Stimulated activated naive CD8-positive, alpha-beta T cell treated with anti-CD3 and anti-CD28 coated beads, Interleukin-15, Interleukin-2, amounts not matched to agents 100 ng/mL and 50 ng/mL, for 24 hours (primary cell): ENCODE results near the gene TLCD4.
"Not testable (repeated sequence)": the region's sequence is repeated elsewhere in the genome, so short reads cannot be mapped to it uniquely, and the experiment has no call there.

Experiments
- H3K27ac Mint-ChIP-seq: one replicate; pipeline ENCODE4 v1.8.0; 2021; ENCODE audit warnings: mild to moderate bottlenecking, mixed read lengths
- H3K27me3 Mint-ChIP-seq: one replicate; pipeline ENCODE4 v1.8.0; 2021; ENCODE audit warnings: mixed read lengths
- H3K36me3 Mint-ChIP-seq: one replicate; pipeline ENCODE4 v1.8.0; 2021; ENCODE audit warnings: low read depth, mixed read lengths
- H3K4me1 Mint-ChIP-seq: one replicate; pipeline ENCODE4 v1.8.0; 2021; ENCODE audit warnings: low read depth, mixed read lengths
- H3K4me3 Mint-ChIP-seq: one replicate; pipeline ENCODE4 v1.8.0; 2021; ENCODE audit warnings: mild to moderate bottlenecking, mixed read lengths
- H3K9me3 Mint-ChIP-seq: one replicate; pipeline ENCODE4 v1.8.0; 2021; ENCODE audit warnings: mixed read lengths

TLCD4 gene

GRCh38 chr1:95086949-95087533 lies 30.1 kb upstream of the TLCD4 start:
- H3K27me3 Mint-ChIP-seq = peaks cover 15% of the 10 kb centered on the region
- no peaks in the 10 kb centered on the region for H3K9me3 Mint-ChIP-seq
- H3K4me1 Mint-ChIP-seq = no peaks in the 10 kb centered on the region
- no peaks in the 10 kb centered on the region for H3K36me3 Mint-ChIP-seq
- no peak overlapping the region for H3K27ac Mint-ChIP-seq
- H3K4me3 Mint-ChIP-seq = no peak overlapping the region

- Mint-ChIP-seq H3K27me3 (peaks cover 15% of the 10 kb centered on the region), H3K9me3 (no peaks in the 10 kb centered on the region), H3K27ac (no peak overlapping the region), H3K4me1 (no peaks in the 10 kb centered on the region), H3K4me3 (no peak overlapping the region), H3K36me3 (no peaks in the 10 kb centered on the region)
These were observed 28.9 kb upstream of the TLCD4 start for GRCh38 chr1:95088303-95088702.

GRCh38 chr1:95089650-95090287 lies 27.4 kb upstream of the TLCD4 start:
- Mint-ChIP-seq H3K36me3 (no peaks in the 10 kb centered on the region), H3K4me3 (no peak overlapping the region), H3K27ac (no peak overlapping the region), H3K27me3 (peaks cover 15% of the 10 kb centered on the region), H3K9me3 (no peaks in the 10 kb centered on the region), H3K4me1 (no peaks in the 10 kb centered on the region)

GRCh38 chr1:95091290-95091689 lies 25.9 kb upstream of the TLCD4 start:
- H3K27me3 Mint-ChIP-seq, H3K4me3 Mint-ChIP-seq, H3K4me1 Mint-ChIP-seq, H3K36me3 Mint-ChIP-seq, H3K27ac Mint-ChIP-seq, H3K9me3 Mint-ChIP-seq: not testable (repeated sequence)

GRCh38 chr1:95092891-95093290 lies 24.3 kb upstream of the TLCD4 start:
- H3K27me3 Mint-ChIP-seq = peaks cover 10% of the 10 kb centered on the region
- not testable (repeated sequence) for H3K27ac Mint-ChIP-seq, H3K9me3 Mint-ChIP-seq, H3K4me3 Mint-ChIP-seq, H3K4me1 Mint-ChIP-seq, H3K36me3 Mint-ChIP-seq

GRCh38 chr1:95093296-95093695 lies 23.9 kb upstream of the TLCD4 start:
- Mint-ChIP-seq H3K27me3 (peaks cover 10% of the 10 kb centered on the region), H3K4me1 (no peaks in the 10 kb centered on the region), H3K36me3 (no peaks in the 10 kb centered on the region), H3K4me3 (no peak overlapping the region), H3K27ac (no peak overlapping the region), H3K9me3 (no peaks in the 10 kb centered on the region)

GRCh38 chr1:95094923-95095322 lies 22.2 kb upstream of the TLCD4 start:
- no peak overlapping the region for H3K4me3 Mint-ChIP-seq
- no peaks in the 10 kb centered on the region for H3K9me3 Mint-ChIP-seq
- H3K36me3 Mint-ChIP-seq = no peaks in the 10 kb centered on the region
- H3K4me1 Mint-ChIP-seq = no peaks in the 10 kb centered on the region
- peaks cover 7% of the 10 kb centered on the region for H3K27me3 Mint-ChIP-seq
- H3K27ac Mint-ChIP-seq = no peak overlapping the region

GRCh38 chr1:95095833-95096217 lies 21.3 kb upstream of the TLCD4 start:
- no peaks in the 10 kb centered on the region for H3K9me3 Mint-ChIP-seq
- no peaks in the 10 kb centered on the region for H3K4me1 Mint-ChIP-seq
- no peak overlapping the region for H3K27ac Mint-ChIP-seq
- H3K27me3 Mint-ChIP-seq = peaks cover 7% of the 10 kb centered on the region
- no peaks in the 10 kb centered on the region for H3K36me3 Mint-ChIP-seq
- H3K4me3 Mint-ChIP-seq = no peak overlapping the region

- H3K9me3 Mint-ChIP-seq = no peaks in the 10 kb centered on the region
- no peaks in the 10 kb centered on the region for H3K36me3 Mint-ChIP-seq
- H3K4me1 Mint-ChIP-seq = no peaks in the 10 kb centered on the region
- H3K4me3 Mint-ChIP-seq = no peak overlapping the region
- H3K27me3 Mint-ChIP-seq = peaks cover 7% of the 10 kb centered on the region
- no peak overlapping the region for H3K27ac Mint-ChIP-seq
These were observed 20.8 kb upstream of the TLCD4 start for GRCh38 chr1:95096218-95096841.

- no peaks in the 10 kb centered on the region for H3K36me3 Mint-ChIP-seq
- H3K27me3 Mint-ChIP-seq = peaks cover 7% of the 10 kb centered on the region
- no peaks in the 10 kb centered on the region for H3K4me1 Mint-ChIP-seq
- H3K4me3 Mint-ChIP-seq = no peak overlapping the region
- no peak overlapping the region for H3K27ac Mint-ChIP-seq
- no peaks in the 10 kb centered on the region for H3K9me3 Mint-ChIP-seq
These were observed 19.7 kb upstream of the TLCD4 start for GRCh38 chr1:95097426-95097825.

GRCh38 chr1:95098196-95098595 lies 19.0 kb upstream of the TLCD4 start:
- Mint-ChIP-seq H3K27ac (no peak overlapping the region), H3K9me3 (no peaks in the 10 kb centered on the region), H3K27me3 (peaks cover 7% of the 10 kb centered on the region), H3K4me1 (no peaks in the 10 kb centered on the region), H3K4me3 (no peak overlapping the region), H3K36me3 (no peaks in the 10 kb centered on the region)

- Mint-ChIP-seq H3K27ac (no peak overlapping the region), H3K4me3 (no peak overlapping the region), H3K4me1 (no peaks in the 10 kb centered on the region)
These were observed 8.4 kb upstream of the TLCD4 start for GRCh38 chr1:95108792-95109191.

GRCh38 chr1:95111014-95111413 lies 6.1 kb upstream of the TLCD4 start:
- Mint-ChIP-seq H3K4me1 (no peaks in the 10 kb centered on the region), H3K36me3 (no peaks in the 10 kb centered on the region), H3K27me3 (peaks cover 32% of the 10 kb centered on the region), H3K4me3 (no peak overlapping the region), H3K9me3 (no peaks in the 10 kb centered on the region), H3K27ac (no peak overlapping the region)

More at GRCh38 chr1:95108792-95109191, 8.4 kb upstream of the TLCD4 start:
- H3K36me3 Mint-ChIP-seq = no peaks in the 10 kb centered on the region
- H3K27me3 Mint-ChIP-seq = peaks cover 29% of the 10 kb centered on the region
- H3K9me3 Mint-ChIP-seq = no peaks in the 10 kb centered on the region

- no peaks in the 10 kb centered on the region for H3K36me3 Mint-ChIP-seq
- H3K9me3 Mint-ChIP-seq = no peaks in the 10 kb centered on the region
- H3K27me3 Mint-ChIP-seq = peaks cover 42% of the 10 kb centered on the region
- H3K4me1 Mint-ChIP-seq = peaks cover 4% of the 10 kb centered on the region
- H3K4me3 Mint-ChIP-seq = no peak overlapping the region
- H3K27ac Mint-ChIP-seq = no peak overlapping the region
These were observed 3.5 kb upstream of the TLCD4 start for GRCh38 chr1:95113684-95114083.

- H3K27ac Mint-ChIP-seq = no peak overlapping the region
- H3K27me3 Mint-ChIP-seq = peaks cover 55% of the 10 kb centered on the region
- no peak overlapping the region for H3K4me3 Mint-ChIP-seq
- no peaks in the 10 kb centered on the region for H3K36me3 Mint-ChIP-seq
- no peaks in the 10 kb centered on the region for H3K9me3 Mint-ChIP-seq
- H3K4me1 Mint-ChIP-seq = peaks cover 4% of the 10 kb centered on the region
These were observed 1.4 kb upstream of the TLCD4 start for GRCh38 chr1:95115708-95116137.
